Caki2 (cell line): ENCODE data around the gene CCDC102B. TPM values are rescaled to one million over a fixed set of nuclear protein-coding genes. Genes with fewer than 3 reads are reported as not detected.
"Not testable (repeated sequence)": the region's sequence is repeated elsewhere in the genome, so short reads cannot be mapped to it uniquely, and the experiment has no call there.

Source experiments
- DNase-seq: peaks from one replicate; pipeline ENCODE4 v3.0.0-alpha.2; 2015; ENCODE audit warnings: low read depth
- in situ Hi-C: cut with HindIII; loops from 2 replicates; pipeline ENCODE4 v1.10.0; 2016; ENCODE audit warnings: low sequenced_read_pairs, low pct_unique_long_range_greater_than_20kb, mixed read lengths
- total RNA-seq: library from RNA; depleted of rRNA; stranded (reverse); fragments of >200 nt; shearing (Covaris generic); gene quantifications from 2 replicates; pipeline ENCODE4 v1.2.3, GENCODE V29; 2014; ENCODE audit warnings: low replicate concordance

Gene CCDC102B
- total RNA-seq, 1 experiment from 2014 or later, result not detected

DNA sequence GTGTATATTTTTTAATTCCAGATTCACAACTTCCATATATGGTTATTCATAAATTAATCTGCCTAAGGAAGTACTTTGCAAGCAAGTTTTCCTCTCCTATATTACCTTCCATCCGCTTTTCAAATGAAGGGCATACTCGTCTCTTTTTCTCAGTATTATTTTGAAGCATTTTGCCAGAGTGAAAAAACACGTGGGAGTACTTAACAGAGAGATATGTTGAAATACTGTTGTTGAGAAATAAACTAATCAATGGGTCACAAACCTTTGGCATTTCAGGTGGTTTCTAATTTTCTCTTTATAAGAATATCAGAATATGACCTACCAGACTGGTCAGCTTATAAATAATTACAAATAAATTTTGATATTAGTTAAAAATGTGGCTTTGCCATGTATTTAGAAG lies 67.6 kb downstream of the CCDC102B start:
- DNase-seq, result no peak
- in situ Hi-C loops, result no loop called here

DNA sequence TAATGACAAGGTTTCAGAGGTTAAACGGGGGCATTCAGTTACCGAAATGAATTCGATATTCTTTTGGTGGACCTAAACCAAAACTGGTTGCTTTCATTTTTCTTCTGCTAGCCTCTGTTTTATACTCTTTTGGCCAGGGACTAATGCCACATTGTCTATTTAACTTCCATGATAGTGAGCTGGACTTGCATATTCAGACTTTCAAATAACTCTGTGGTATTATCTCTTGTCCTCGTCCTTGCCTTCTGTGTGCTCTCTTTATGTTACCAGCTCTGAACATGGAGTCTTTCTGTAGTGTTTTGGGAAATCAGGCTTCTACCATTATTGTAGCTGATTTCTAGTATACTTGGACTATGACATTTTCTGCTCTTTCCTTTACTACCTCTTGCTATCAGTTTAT lies 75.1 kb downstream of the CCDC102B start:
- in situ Hi-C loops, result no loop called here
- DNase-seq, result no peak

DNA sequence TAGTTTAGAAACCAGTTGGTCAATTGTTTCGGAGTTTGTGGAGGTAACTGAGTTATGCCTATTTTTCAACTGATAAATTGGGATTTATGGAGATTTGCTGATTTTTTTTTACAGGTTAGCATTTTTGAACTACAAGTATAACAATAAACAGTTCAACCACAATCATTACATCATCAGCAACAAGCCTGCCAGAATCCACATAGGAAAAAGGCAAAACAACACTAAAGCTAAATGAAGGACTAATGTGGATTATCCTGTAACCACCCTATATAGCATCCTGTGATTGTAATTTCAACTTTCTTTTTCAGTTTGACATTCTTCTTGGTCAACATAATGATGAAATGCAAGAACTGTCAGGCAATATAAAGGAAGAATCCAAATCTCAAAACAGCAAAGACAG lies 76.5 kb downstream of the CCDC102B start:
- in situ Hi-C loops, result no loop called here
- DNase-seq, result no peak

DNA sequence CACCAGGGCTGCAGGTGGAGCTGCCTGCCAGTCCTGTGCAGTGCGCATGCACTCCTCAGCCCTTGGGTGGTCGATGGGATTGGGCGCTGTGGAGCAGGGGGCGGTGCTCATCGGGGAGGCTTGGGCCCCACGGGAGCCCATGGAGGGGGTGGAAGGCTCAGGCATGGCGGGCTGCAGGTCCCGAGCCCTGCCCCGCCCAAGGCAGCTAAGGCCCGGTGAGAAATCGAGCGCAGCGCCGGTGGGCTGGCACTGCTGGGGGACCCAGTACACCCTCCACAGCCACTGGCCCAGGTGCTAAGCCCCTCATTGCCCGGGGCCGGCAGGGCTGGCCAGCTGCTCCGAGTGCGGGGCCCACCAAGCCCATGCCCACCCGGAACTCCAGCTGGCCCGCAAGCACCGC lies 82.1 kb downstream of the CCDC102B start:
- DNase-seq, in situ Hi-C loops: not testable (repeated sequence)

DNA sequence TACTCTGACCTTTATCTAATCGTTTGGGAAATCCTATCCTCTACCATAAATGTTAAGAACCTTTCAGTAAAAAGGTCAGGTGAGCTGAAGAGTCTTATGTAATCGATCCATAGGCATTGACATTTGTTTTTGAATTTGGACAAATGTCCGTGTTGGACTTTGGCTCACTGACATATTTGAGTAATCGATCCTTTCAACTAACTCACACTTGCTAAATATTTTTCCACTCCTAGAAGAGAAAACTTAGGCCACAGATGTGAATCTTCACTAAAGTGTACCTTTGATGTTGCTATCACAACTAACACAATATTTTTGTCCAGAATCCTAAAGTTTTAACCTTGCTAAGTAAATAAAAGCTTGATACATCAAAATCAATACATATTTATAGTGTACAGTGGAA lies 89.5 kb downstream of the CCDC102B start:
- in situ Hi-C loops, result no loop called here
- no peak for DNase-seq

DNA sequence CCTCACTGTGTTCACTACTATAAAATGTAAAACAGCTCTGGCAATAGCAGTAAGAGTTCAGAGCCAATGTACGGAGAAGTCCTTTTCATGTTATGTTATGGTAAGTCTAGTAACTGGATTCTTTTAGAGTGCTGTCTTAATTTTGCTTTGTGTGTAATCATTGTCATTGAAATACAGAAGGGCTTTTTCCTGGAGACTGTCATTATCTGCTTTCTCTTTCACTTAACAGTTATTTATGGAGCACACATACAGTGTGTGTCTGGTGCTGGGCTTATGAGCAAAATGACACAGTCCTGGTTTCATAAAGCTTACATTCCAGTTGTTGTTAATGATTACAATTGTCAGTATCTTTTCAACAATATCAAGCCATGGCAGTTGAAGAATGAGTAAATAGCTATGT lies 95.5 kb downstream of the CCDC102B start:
- no peak for DNase-seq
- in situ Hi-C loops, result no loop called here

DNA sequence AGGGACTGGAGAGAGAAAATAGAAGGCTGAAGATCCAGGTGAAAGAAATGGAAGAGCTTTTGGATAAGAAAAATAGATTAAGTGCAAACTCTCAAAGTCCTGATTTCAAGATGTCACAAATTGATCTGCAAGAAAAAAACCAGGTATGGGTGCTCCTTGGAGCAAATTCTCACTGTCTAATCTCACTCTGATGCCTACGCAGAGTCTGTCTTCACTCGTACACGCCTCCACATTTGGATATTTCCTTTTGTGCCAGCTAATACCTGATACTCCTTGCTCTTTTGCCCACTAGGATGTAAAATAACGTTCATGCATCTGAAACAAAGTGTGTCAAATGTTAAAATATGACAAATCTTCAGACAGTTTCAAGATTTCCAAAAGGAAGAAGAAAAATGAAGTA lies 99.4 kb downstream of the CCDC102B start:
- in situ Hi-C loops, result no loop called here
- no peak for DNase-seq

DNA sequence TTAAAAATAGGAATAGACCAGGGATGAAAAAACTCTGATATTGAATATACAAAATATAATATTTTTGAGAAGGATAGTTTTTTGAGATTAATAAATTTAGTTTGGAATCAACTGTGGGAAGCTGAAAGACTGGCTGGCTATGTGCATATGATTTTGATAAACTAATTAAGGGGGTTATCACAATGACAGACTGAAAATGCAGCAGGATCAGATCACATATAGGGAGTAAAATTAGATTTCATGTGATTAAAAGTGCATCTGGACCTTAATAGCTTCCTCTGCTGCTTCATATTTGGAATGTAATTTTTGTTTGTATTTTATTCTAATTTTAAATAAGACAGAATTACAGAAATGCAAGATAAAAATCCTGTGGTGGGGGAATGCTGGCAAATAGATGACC lies 111.7 kb downstream of the CCDC102B start:
- in situ Hi-C loops, result no loop called here
- DNase-seq, result no peak

DNA sequence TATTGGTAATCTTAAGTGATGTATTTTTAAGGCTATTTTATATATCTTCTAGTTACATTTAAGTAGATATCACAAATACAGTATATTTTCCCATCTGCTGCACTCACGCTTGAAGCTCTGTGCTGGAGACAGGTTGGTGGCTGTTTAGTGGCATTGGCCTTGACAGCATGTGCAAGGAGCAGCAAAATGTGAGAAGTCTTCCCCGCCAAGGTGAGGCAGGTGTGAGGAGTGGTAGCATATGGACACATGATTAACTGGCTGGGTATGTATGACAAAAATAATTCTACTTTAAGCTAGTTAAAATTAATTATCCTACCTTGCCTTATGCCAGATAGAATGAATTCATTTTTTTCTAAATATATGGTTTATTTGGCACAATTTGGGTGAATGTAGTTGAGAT lies 117.2 kb downstream of the CCDC102B start:
- in situ Hi-C loops, result no loop called here
- DNase-seq, result no peak

DNA sequence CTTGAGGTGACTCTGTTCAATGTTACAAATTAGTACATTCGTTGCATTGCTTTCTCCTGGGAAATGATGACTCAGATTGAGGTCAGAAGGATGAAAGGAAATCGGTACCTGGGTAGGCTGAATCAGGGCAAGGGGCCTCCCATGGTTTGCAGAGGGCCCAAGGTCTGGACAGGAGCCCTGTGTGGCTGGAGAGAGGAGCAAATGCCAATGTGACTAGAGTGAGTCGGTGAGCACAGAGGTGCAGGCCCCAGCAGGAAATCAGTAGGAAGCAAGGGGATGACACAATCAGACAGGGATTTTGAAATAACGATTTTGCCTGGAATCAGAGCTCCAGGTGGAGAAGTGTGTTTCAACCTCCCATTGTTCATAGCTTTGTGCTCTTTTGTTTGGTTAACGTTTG lies 118.9 kb downstream of the CCDC102B start:
- no peak for DNase-seq
- in situ Hi-C loops, result no loop called here

DNA sequence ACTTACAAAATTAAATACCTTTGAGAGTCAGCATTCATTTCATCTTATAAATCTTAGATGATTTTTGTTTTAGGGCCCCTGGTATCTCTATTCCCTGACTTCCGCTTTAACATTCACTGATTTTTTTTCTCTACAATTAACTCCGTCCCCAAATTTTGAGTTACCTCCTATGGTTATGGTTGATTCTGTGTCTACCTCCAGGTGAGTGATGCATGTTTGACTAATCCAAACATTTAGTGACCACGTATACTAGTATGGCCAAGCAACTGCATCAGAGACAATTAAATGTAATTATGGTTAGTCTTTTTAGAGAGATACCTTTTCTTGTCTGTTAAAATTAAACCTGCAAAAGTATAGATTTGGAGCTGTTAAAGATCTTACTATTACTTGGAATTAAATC lies 120.3 kb downstream of the CCDC102B start:
- DNase-seq, result no peak
- in situ Hi-C loops, result no loop called here

DNA sequence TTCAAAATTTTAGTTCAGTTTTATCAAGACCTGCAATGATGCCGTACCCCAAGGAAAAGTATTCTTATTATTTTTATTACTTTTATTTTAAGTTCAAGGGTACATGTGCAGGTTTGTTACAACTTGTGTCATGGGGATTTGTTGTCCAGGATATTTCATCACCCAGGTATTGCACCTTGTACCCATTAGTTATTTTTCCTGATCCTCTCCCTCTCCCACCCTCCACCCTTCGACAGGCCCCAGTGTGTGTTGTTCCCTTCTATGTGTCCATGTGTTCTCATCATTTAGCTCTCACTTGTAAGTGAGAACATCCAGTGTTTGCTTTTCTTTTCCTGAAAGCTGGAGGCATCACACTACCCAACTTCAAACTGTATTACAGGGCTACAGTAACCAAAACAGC lies 122.0 kb downstream of the CCDC102B start:
- no peak for DNase-seq
- in situ Hi-C loops, result no loop called here

DNA sequence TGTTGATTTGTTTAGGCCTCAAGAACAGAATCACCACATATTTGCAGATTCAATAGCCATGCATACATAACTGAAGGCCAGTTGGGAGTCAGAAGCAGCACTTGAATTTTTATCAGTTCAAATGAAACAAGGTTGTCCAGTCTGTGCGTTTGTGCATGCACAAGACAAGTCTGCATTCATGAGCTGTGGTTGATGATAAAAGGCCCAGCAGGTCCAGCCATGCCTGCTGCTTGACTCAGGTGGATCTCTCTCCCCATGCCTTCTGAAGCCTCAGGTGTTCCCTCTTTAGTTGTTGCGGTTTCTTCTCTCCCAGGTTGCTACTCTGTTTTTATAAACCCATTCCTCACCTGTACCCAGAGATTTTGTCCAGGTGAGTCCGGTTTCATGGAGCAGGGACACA lies 124.5 kb downstream of the CCDC102B start:
- no peak for DNase-seq
- in situ Hi-C loops, result no loop called here

DNA sequence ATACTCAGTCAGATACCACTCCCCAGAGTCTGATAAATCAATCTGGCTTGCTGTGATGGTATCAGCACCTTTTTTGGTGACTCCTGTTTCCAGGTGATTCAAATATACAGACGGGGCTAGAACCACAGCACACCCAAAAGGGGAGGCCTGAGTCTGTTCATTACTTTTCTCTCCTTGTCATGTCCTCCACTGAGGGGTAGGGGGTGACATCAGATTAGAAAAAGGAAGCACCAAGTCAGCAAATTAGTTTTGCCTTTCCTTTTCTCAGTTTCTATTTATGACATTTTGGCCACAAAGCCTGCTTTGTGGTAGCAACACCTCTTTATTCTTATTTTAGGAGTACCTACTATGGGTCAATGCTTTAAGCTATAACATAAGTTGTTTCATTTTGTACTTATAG lies 127.4 kb downstream of the CCDC102B start:
- DNase-seq, result no peak
- in situ Hi-C loops, result no loop called here

DNA sequence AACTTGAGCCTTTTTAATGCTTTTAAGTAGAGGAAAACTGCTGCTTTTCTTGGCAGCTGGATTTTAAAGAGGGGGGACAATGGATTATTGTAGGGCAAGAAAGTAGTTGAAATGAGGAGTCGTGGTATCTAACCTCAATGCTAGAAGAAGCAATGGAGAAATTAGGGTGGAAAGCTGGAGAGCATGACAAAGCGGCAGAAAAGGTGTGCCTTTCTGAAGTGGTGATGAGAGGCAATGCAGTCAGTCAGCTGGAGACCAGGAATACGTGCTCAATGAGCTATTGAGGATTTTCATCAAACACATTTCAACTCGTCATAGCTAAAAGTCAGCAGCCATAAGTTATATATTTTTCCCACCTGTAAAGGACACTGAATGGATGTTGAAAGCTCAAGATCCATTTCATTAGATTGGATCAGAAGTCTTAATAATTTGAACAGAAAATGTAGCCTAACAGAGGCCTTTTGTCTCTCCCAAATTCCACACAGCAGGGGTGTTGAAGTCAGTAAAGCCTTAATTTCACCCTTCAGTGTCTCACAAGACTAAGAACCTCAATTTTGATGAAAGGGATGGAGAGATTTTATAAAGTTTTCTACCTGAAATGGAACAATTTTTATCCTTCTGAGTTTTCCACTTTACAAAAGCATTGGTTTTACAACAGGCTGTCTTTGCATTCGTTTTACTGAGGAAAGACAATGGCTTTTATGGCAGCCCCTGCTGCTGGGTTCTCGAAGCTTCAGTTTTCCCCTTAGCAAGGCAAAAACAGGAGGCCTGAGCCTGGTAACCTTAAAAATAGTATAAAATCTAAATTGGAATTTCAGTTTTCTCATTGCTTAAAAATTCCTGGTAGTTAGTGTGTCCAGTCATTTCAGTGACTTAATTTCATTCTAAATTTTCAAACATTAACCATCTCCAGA lies 131.1 kb downstream of the CCDC102B start:
- in situ Hi-C loops, result no loop called here
- no peak for DNase-seq

DNA sequence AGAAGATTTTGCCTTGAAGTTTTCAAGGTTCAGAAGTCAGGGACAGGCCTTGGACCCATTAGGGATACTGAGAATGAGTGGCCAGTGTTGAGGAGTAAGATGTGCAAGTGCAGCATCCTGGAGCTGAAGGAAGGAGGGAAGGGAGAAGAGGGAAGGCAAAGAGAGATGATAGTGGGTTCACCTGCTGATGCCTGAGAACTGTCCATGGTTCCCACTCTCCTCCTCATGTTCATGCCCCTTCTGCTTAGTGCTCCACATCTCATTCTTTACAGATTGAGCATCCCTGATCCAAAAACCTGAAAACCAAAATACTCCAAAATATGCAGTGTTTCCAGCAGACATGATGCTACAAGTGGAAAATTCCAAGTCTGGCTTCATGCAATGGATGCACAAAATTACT lies 137.8 kb downstream of the CCDC102B start:
- no peak for DNase-seq
- in situ Hi-C loops, result no loop called here

DNA sequence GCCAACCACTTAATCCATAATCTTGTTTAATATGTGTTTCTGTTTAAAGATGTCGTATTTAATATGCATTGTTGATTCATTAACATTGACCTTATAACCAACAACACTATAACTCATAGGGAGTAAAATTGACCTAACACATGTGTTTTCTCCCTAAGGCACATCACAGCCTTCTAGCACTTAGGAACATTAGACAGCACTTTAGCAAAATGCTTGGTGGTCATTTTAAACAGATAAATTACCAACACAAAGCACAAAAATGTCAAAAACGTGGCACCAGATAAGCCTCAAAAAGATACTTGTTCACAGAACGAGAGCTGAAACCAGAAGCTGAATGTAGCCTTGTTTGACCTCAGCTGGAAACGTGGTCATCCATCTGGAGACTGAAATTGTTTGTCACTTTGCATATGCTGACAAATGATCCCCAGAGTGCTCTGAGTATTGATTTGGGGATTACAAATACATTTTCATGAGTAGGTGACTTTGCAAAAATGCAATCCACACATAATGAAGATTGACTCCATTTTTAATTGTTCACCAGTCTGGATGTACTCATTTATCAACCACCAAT lies 139.2 kb downstream of the CCDC102B start:
- no peak for DNase-seq
- in situ Hi-C loops, result no loop called here

DNA sequence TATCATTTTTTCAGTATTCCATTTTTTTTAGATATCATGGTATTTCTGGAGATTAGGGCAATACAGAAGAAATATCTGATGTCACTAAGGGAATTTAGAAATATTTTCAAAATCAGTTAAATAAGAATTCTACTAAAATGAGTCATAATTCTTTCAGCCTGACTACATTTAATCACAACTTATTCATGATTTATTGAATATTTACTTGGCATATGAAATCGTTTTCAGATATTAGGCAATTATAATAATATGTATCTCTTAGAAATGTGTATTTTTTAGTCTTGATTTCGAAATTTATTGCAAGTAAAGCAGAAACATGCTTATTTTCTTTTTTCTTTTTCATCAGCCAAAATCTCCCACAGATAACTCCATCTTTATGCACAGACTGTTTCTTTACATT lies 142.2 kb downstream of the CCDC102B start:
- DNase-seq, result no peak
- in situ Hi-C loops, result no loop called here

DNA sequence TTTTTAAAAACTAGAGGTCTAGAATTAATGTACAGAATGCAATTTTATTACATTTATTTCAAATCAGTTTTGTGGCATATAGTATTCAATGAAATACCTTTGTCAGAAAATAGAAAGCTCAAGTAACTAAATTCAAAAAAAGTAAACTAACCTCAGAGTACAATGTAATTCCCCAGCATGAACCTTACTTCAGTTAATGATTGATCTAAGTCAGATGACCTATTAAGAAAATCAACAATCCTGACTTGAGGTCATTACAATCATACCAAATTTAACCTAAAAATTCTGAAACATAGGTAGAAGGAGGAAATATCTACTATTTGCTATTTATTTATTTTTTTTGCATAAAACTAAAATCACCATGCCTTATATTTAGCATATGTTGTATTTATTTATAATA lies 142.9 kb downstream of the CCDC102B start:
- peak; percentile 1 for DNase-seq
- in situ Hi-C loops, result no loop called here

DNA sequence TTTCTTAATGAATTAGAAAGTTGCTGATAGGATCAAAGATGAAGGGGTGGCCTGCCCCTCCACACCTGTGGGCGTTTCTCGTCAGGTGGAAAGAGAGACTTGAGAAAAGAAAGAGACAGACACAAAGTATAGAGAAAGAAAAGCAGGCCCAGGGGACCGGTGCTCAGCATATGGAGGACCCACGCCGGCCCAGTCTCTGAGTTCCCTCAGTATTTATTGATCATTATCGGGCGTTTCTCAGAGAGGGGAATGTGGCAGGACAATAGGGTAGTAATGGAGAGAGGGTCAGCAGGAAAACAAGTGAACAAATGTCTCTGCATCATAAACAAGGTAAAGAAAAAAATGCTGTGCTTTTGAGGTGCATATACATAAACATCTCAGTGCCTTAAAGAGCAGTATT lies 144.3 kb downstream of the CCDC102B start:
- no peak for DNase-seq
- in situ Hi-C loops, result no loop called here
